AG09319 (cell line): ENCODE data around the gene SLC39A9.

Experiments
- DNase-seq: peaks from one replicate; pipeline ENCODE4 v3.0.0-alpha.2; 2010; ENCODE audit warnings: low read depth; ENCODE audit errors: extremely low read depth
- CTCF ChIP-seq: IDR thresholded peaks from 2 replicates; pipeline ENCODE4 v1.5.1; 2011; ENCODE audit warnings: low read depth, mild to moderate bottlenecking, inconsistent platforms, low read length, moderate library complexity

Gene SLC39A9

GRCh38 chr14:69424149-69424923, 25.8 kb downstream of the SLC39A9 start:
- TF ChIP-seq CTCF, result no peak
- no peak for DNase-seq

GRCh38 chr14:69427596-69427995, 29.1 kb downstream of the SLC39A9 start:
- DNase-seq, result no peak

GRCh38 chr14:69428289-69428998, 30.0 kb downstream of the SLC39A9 start:
- no peak for TF ChIP-seq CTCF
- DNase-seq, result no peak

More at GRCh38 chr14:69427596-69427995, 29.1 kb downstream of the SLC39A9 start:
- no peak for TF ChIP-seq CTCF

- DNase-seq, result no peak
- TF ChIP-seq CTCF, result no peak
Observed at GRCh38 chr14:69429643-69430042, 31.2 kb downstream of the SLC39A9 start.

GRCh38 chr14:69430306-69430939, 31.9 kb downstream of the SLC39A9 start:
- no peak for TF ChIP-seq CTCF
- DNase-seq, result no peak

GRCh38 chr14:69432364-69432763, 33.9 kb downstream of the SLC39A9 start:
- TF ChIP-seq CTCF, result no peak
- DNase-seq, result no peak
